Glutamatergic neuron (in vitro differentiated cells): ENCODE measurements around the gene NECTIN4. TPM values are rescaled to one million over a fixed set of nuclear protein-coding genes. Genes with fewer than 3 reads are reported as not detected.
A peak's percentile ranks its signal among the peaks of the same experiment; 100 is the strongest.

Experiments
- DNase-seq: peaks from one replicate; pipeline ENCODE4 v3.0.0; 2022
- H3K27ac Mint-ChIP-seq: one replicate; pipeline ENCODE4 v1.8.0; 2020; ENCODE audit warnings: mild to moderate bottlenecking, mixed read lengths, inconsistent platforms; ENCODE audit not compliant: unreplicated experiment
- H3K27me3 Mint-ChIP-seq: one replicate; pipeline ENCODE4 v1.8.0; 2020; ENCODE audit warnings: mild to moderate bottlenecking, moderate library complexity, mixed read lengths, inconsistent platforms; ENCODE audit not compliant: unreplicated experiment
- H3K36me3 Mint-ChIP-seq: one replicate; pipeline ENCODE4 v1.8.0; 2020; ENCODE audit warnings: mild to moderate bottlenecking, mixed read lengths, inconsistent platforms; ENCODE audit not compliant: unreplicated experiment
- H3K4me1 Mint-ChIP-seq: one replicate; pipeline ENCODE4 v1.8.0; 2020; ENCODE audit warnings: mild to moderate bottlenecking, low read depth, mixed read lengths, inconsistent platforms; ENCODE audit not compliant: unreplicated experiment
- H3K4me3 Mint-ChIP-seq: one replicate; pipeline ENCODE4 v1.8.0; 2020; ENCODE audit warnings: mild to moderate bottlenecking, mixed read lengths, inconsistent platforms; ENCODE audit not compliant: unreplicated experiment
- H3K9me3 Mint-ChIP-seq: one replicate; pipeline ENCODE4 v1.8.0; 2020; ENCODE audit warnings: mild to moderate bottlenecking, moderate library complexity, mixed read lengths, inconsistent platforms; ENCODE audit not compliant: unreplicated experiment
- CTCF ChIP-seq: fragments of 200-600 bp; sonication (generic); IDR thresholded peaks from one replicate; pipeline ENCODE4 v1.5.0; 2021; ENCODE audit not compliant: partially characterized antibody, unreplicated experiment
- total RNA-seq: library from RNA; stranded (reverse); fragmentation: NEBNext Ultra II Directional; extraction: Animal tissue kit (Norgen Biotek cat#: 25700); gene quantifications from one replicate; pipeline ENCODE4 v1.2.1, GENCODE V29; 2021; ENCODE audit not compliant: unreplicated experiment

Gene NECTIN4
- total RNA-seq, 1 donor from 2014 or later = 0.39 TPM

- no peak for TF ChIP-seq CTCF
- H3K9me3 Mint-ChIP-seq = no peaks in the 10 kb centered on the region
Measured at GRCh38 chr1:161111527-161111926, 22.2 kb upstream of the NECTIN4 start.

GRCh38 chr1:161111117-161111516 is 21.8 kb upstream of the NECTIN4 start:
- Mint-ChIP-seq H3K27ac (no peak overlapping the region), H3K4me1 (no peaks in the 10 kb centered on the region), H3K9me3 (no peaks in the 10 kb centered on the region), H3K4me3 (no peak overlapping the region), H3K27me3 (no peaks in the 10 kb centered on the region), H3K36me3 (no peaks in the 10 kb centered on the region)
- no peak for DNase-seq
- no peak for TF ChIP-seq CTCF

More at GRCh38 chr1:161111527-161111926, 22.2 kb upstream of the NECTIN4 start:
- DNase-seq = no peak
- Mint-ChIP-seq H3K36me3 (no peaks in the 10 kb centered on the region), H3K4me1 (no peaks in the 10 kb centered on the region), H3K4me3 (no peak overlapping the region), H3K27me3 (peaks cover 1% of the 10 kb centered on the region), H3K27ac (no peak overlapping the region)

- Mint-ChIP-seq H3K4me3 (no peak overlapping the region), H3K27me3 (no peaks in the 10 kb centered on the region), H3K27ac (no peak overlapping the region), H3K4me1 (no peaks in the 10 kb centered on the region), H3K36me3 (no peaks in the 10 kb centered on the region), H3K9me3 (no peaks in the 10 kb centered on the region)
- no peak for TF ChIP-seq CTCF
- no peak for DNase-seq
Measured at GRCh38 chr1:161106431-161106830, 17.1 kb upstream of the NECTIN4 start.

- no peak for DNase-seq
- Mint-ChIP-seq H3K27me3 (peaks cover 19% of the 10 kb centered on the region), H3K36me3 (no peaks in the 10 kb centered on the region), H3K4me1 (peaks cover 8% of the 10 kb centered on the region), H3K4me3 (no peak overlapping the region), H3K27ac (no peak overlapping the region), H3K9me3 (peaks cover 14% of the 10 kb centered on the region)
- TF ChIP-seq CTCF = no peak
Measured at GRCh38 chr1:161100556-161100955, 11.2 kb upstream of the NECTIN4 start.

GRCh38 chr1:161099090-161099802 is 9.9 kb upstream of the NECTIN4 start:
- Mint-ChIP-seq H3K4me1 (peaks cover 8% of the 10 kb centered on the region), H3K9me3 (peaks cover 14% of the 10 kb centered on the region), H3K36me3 (no peaks in the 10 kb centered on the region), H3K27me3 (peaks cover 23% of the 10 kb centered on the region), H3K27ac (peak overlapping the region; percentile 20), H3K4me3 (peak overlapping the region; percentile 88)
- DNase-seq = no peak
- TF ChIP-seq CTCF = no peak
